Stimulated activated CD8-positive, alpha-beta memory T cell treated with anti-CD3 and anti-CD28 coated beads, Interleukin-7, amount 100 ng/mL, for 4 hours (primary cell): ENCODE data around the gene RUFY2.

ENCODE experiments used
- DNase-seq, 2 donors: peaks; one replicate each; pipeline ENCODE4 v3.0.0-alpha.2; 2020; ENCODE audit warnings: low read depth in 2 of 2

RUFY2 gene

DNA sequence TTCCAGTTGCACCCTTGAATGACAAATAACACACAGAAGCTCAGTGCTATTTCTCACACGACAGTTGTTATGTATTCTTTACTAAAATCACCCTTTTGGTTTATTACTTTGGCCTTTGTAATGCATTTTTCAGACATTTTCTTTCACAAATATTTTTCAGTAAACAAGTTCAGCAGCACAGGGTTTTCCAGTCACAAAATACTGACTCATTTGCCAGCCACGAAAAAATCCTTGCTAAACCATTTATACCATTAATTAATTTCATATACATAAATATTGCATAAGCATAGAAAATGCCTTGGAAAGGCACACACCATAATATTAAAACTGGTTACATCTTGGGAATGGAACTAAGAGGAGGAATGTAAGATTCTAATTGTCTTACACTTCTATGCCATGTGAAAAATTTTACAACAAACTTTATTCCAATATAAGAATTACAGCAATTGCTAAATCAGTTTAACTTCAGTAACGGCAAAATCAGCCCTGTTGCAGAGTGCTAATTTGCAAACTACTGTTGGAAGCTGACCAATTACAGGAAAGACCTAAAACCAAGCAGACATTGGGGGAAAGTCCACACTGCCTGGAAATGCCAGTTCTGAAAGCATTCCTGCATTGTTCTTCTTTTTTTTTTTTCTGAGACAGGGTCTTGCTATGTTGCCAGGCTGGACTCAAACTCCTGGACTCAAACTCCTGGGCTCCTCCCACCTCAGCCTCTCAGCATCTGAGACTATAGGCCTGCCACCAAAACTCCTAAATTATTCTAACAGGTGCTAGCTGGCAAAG is 42.8 kb downstream of the RUFY2 start:
- DNase-seq, result no peak

DNA sequence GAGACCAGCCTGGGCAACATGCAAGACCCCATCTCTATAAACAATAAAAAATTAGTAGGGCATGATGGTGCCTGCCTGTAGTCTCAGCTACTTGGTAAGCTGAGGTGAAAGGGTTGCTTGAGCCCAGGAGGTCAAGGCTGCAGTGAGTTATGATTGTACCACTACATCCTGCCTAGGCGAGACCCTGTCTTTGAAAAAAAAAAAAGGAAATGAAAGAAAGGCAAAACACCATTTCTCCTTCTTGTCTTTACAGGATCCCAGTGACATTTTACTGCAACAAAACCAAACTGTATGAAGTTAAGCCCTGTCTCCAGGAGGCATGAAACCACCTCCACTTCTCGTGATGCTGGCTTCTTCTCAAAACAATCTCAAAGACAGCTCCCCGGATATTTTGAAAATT is 44.5 kb downstream of the RUFY2 start:
- no peak for DNase-seq

- no peak for DNase-seq
These were observed 47.9 kb downstream of the RUFY2 start for GRCh38 chr10:68359189-68359588.

DNA sequence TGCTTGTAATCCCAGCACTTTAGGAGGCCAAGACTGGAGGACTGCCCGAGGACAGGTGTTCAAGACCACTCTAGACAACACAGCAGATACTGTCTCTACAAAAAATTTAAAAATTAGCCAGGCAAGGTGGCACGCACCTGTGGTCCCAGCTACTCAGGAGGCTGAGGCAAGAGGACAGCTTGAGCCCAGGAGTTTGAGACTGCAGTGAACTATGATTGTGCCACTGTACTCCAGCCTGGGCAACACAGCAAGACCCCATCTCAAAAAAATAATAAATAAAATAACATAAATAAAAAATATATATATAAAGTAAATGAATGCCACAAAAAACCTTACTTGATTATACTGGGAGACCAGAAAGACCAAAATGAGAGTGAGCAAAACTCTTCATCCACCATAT is 53.5 kb downstream of the RUFY2 start:
- DNase-seq, result no peak

DNA sequence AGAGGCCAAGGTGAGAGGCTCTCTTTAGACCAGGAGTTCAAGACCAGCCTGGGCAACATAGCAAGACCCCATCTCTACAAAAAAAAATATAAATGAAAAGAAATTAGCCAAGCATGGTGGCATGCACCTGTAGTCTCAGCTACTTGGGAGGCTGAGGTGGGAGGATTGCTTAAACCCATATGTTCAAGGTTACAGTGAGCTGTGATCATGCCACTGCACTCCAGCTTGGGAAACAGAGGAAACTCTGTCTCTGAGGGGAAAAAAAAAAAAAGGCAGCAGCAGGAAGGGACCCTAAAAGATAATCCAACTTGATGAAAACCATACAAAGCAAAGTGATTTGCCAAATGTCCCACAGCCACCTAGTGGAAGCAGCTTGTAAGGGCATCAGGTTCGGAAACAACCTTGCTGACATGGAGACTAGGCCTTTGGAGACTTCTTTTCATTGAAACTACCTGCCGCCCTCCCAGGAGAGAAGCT is 58.8 kb downstream of the RUFY2 start:
- peak; percentile 9 to 13 for DNase-seq

DNA sequence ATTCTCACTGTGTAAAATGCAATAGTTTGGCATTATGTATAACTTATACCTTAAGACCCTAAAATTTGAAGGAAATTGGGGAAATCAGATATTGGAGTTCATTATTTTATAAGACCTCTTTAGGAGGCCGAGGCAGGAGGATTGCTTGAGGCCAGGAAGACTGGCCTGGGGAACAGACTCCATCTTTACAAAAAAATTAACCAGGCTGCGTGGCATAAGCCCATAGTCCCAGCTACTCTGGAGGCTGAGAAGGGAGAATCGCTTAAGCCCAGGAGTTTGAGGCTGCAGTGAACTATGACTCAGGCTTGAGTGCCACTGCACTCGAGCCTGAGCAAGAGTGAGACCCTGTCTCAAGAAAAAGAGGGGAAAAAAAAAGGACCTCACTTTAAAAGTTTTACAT is 60.3 kb downstream of the RUFY2 start:
- no peak for DNase-seq

DNA sequence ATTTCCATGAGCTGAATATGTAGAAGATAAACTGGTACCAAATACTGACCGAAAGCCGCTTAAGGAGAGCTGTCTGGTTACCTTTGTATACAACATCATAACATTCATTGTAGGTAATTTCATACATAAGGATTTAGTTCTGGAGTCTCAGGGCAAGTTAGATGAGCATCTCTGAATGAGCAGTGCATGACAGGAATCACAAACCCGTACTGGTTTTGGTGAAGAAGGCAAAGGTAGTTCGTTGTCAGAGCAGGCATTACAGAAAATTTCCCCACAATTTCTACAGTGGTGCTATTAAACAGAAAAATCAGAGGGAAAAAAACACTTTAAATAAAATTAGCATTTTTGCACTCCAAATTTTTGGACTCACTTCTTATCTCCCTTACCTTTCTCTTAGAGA is 61.5 kb downstream of the RUFY2 start:
- DNase-seq, result no peak

DNA sequence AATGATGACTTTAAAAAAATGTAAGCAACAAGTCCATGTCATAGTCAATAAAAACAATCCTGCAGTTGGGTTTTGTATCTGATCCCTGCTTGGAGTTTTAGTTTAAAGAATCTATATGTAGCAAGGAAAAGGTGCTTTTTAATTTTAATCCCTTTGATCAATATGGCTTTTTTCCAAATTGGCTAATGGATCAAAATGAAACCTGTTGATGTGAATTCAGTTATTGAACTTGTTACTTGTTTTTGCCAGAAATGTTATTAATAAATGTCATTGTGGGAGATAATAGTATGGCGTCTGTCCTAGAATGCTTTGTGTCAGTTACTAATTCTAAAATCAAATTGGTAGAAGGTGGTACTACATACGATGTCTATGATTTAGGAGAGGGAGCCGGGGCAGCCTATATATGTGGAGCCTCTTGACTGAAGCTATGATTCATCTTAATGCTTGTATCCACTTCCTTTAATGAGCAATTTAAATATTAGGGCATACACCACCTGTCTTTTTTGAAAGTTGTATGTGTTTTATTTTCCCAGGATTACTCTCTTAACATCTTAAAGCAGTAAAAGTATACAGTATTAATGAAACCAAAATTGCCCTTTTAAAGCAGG is 64.1 kb downstream of the RUFY2 start:
- no peak for DNase-seq

DNA sequence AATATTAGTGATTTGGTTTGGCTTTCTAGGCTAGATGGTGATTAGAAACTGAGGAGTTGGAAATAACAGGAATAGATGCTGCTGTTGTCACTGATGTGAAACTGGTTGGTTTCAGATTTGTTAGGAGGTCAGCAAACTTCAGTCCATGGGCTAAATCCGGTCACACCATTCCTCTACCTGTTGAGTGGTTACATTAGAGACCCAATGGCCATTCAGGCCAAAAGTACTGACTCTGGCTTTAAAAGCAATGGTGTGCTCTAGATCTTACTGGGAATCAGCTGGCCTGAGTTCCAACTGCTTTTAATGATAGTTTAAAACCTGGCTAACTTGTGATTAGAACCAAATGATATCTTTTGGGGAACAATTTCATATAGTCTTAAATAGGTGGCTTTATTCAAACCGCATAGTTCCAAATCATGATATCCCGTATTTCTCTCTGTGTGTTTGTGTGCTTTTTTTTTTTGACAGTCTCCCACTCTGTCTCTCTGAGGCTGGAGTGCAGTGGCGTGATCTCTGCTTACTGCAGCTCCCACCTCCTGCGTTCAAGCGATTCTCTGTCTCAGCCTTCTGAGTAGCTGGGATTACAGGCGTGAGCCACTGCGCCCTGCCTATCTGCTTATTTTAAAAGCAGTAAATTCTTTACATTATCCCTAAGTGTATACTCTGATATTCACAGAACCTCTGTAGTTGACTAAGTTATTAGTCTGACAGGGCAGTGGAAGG is 66.6 kb downstream of the RUFY2 start:
- DNase-seq, result no peak

- DNase-seq, result no peak
These were observed 70.2 kb downstream of the RUFY2 start for GRCh38 chr10:68336754-68337351.

GRCh38 chr10:68334672-68335467 is 72.2 kb downstream of the RUFY2 start:
- no peak for DNase-seq

- no peak for DNase-seq
These were observed 73.3 kb downstream of the RUFY2 start for GRCh38 chr10:68333440-68334431.

DNA sequence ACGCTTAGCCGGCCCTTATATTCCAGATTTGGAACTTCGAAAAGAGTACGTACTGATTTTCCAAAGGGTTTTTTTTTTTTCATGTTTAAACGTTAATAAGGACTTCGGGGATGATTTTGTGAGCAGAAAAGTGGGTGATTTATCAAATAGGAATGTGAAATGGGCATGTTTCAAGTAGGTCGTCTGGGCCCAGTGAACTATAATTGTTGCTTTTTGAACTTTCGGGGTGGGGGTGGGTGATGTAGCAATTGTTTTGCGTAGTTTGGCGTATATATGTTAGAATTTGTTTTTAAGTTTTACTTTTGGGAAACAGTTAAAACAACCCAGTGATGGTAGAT is 74.0 kb downstream of the RUFY2 start:
- DNase-seq, result no peak

DNA sequence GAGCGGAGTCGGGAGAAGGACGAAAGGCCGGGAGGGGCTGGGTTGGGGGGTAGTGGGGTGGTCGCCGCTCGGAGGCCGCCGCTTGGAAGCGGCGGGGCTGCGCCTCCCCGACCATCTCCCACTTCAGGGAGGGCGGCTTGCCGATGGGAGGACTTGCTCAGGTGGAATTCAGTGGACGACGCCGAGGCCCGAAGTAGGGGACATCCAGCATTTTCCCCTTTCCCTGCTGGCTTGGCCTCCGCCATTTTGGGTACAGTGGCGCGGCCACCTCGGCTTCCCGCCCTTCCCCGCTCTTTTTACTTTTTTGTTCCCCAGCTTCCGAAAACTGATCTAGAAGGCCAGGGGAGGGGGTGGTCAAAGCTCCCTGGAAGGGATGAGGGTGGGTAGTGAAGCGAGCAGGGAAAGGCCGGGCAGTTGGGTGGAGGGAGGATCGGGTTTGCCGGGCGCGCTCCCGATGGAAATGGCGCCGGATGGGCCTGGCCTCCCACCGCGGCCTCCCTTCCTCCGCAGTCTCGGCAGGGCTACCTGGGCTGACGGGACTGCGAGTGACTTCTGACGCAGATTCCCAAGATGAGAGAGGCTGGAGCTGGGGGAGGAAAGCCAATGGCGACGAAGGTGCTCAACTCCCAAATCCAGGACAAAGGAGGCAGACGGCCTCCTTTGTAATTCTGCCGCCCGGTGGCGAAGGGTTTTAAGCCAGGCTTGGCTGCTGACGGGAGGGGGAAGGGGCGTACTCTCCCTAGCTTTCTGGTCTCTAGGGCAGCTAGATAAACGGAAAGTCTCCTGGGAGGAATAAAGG is 74.6 kb downstream of the RUFY2 start, which contains the start of gene PBLD:
TSS of gene PBLD (minus strand) at position 670 of the 799 bp plus-strand sequence. CDS start 26,084 bp downstream, outside the sequence.
- DNase-seq, result peak; percentile 12 to 41

DNA sequence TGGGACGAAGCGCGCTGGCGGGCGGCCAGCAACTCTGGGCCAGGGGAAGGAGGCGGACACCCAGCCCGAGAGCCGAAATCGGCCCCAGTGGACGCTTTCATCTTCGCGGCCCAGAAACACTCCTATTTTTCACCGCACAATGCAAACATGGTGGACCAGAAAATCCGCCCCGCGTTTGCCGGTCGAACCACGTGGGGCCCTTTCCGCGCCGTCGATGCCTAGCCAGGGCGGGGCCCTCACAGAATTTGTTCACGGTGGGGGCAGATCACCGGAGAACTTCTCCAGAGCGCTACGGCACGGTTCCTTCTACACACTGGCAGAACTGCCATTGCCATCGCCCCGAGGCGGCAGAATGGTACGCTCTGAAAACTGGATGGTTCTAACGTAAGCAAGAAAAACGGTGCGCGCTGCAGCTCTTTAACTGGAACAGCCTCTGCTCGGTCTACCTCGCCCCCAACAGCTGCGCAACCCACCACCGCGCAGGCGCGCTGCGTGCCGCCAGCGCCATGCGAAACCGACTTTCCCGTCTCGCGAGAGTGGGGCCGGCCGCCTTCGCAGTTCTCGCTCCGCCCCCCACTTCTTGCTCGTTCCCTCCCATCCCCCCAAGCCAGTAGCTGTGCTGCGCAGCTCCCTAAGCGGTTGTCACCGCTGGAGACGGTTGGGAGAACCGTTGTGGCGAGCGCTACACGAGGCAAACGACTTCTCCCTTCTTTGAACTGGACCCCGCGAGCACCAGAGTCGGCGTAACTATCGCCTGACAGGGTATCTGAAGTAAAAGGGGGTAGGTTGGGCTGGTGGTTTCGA is 75.4 kb downstream of the RUFY2 start, which contains the start of gene HNRNPH3:
TSS of gene HNRNPH3 (plus strand) at position 610 of the 804 bp plus-strand sequence. CDS start 5,158 bp downstream, outside the sequence.
- DNase-seq, result peak; percentile 97

DNA sequence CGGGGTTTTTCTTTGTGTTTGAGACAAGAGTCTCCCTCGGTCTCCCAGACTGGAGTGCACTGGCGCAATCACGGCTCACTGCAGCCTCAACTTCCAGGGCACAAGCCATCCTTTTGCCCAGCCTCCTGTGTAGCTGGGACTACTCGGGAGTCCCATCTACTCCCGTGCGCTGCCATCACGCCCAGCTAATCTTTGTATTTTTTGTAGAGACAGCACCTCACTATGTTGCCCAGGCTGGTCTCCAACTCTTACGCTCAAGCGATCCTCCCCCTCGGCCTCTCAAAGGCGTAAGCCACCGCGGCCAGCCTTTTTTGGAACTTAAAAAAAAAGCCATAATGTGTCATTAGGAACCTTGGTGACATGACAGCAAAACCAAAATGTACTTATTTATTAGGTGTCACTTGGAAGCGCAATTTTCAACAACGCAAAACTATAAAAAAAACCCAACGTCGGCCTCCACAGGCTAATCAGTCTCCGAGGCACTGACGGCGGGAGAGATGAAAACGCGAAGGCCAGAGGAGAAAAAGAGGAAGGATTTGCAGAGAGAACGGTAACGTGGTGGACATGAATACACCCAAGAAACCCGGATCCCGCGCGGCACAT is 76.1 kb downstream of the RUFY2 start:
- no peak for DNase-seq

DNA sequence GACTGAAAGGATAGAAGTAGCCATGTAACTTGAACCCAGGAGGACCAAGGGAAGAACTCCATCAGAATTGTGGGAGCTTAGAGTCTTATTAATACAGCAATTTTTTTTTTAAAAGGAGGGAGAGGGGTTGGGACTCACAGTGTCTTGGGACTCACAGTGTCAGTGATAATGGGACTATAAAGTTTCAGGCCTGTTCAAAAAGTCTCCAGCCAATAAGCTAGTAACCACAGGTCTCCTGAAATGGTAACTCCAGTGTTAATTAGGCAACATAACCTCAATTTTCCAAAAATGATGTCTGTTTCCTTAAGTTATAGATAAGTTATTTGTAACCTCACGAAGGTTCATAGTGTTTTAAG is 77.6 kb downstream of the RUFY2 start:
- DNase-seq, result no peak
